Measurements from ENCODE around the gene PLXNC1.

- TF ChIP-seq, protein P1, sequence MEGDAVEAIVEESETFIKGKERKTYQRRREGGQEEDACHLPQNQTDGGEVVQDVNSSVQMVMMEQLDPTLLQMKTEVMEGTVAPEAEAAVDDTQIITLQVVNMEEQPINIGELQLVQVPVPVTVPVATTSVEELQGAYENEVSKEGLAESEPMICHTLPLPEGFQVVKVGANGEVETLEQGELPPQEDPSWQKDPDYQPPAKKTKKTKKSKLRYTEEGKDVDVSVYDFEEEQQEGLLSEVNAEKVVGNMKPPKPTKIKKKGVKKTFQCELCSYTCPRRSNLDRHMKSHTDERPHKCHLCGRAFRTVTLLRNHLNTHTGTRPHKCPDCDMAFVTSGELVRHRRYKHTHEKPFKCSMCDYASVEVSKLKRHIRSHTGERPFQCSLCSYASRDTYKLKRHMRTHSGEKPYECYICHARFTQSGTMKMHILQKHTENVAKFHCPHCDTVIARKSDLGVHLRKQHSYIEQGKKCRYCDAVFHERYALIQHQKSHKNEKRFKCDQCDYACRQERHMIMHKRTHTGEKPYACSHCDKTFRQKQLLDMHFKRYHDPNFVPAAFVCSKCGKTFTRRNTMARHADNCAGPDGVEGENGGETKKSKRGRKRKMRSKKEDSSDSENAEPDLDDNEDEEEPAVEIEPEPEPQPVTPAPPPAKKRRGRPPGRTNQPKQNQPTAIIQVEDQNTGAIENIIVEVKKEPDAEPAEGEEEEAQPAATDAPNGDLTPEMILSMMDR (IDR thresholded peaks at IDR 0.05) = no peak
- TF ChIP-seq POLR2A (IDR thresholded peaks at IDR 0.05) = no peak
- no peak for TF ChIP-seq EP300 (IDR thresholded peaks at IDR 0.05)
Observed at GRCh38 chr12:94198872-94199271, 50.5 kb downstream of the PLXNC1 start.
